GM12878 (cell line): ENCODE measurements around the gene PLIN3. TPM values are rescaled to one million over a fixed set of nuclear protein-coding genes. Genes with fewer than 3 reads are reported as not detected.

Experiments
- ATAC-seq: fragments of 200-7000 bp; cut with Tn5 transposase; 3 replicates; pipeline ENCODE4 v1.9.1; 2020; ENCODE audit warnings: mild to moderate bottlenecking, moderate library complexity
- BruUV-seq: library from RNA; stranded (reverse); fragments of 400-500 nt; replicated peaks from 2 replicates; lab custom pipeline; 2021; lab: Mats Ljungman, UMichigan
- CTCF ChIA-PET: fragments of 300-600 bp; sonication (Branson Sonifier 250); formaldehyde crosslinking; extraction: SDS; loops from one replicate; lab custom pipeline; 2021; ENCODE audit warnings: inconsistent platforms; lab: Yijun Ruan, JAX
- POLR2A ChIA-PET: fragments of 350-600 bp; formaldehyde crosslinking; extraction: SDS; loops from one replicate; lab custom pipeline; 2021; ENCODE audit warnings: inconsistent platforms; lab: Charles Lee
- RAD21 ChIA-PET: fragments of 300-600 bp; sonication (Branson Sonifier 250); formaldehyde crosslinking; loops from one replicate; lab custom pipeline; 2023; ENCODE audit warnings: antibody characterized with exemption; ENCODE audit not compliant: unreplicated experiment; lab: Charles Lee
- SMC1A ChIA-PET: fragments of 300-600 bp; sonication (Branson Sonifier 250); formaldehyde crosslinking; loops from one replicate; lab custom pipeline; 2023; ENCODE audit not compliant: unreplicated experiment, uncharacterized antibody; lab: Charles Lee
- DNase-seq: peaks from one replicate; pipeline ENCODE4 v3.0.0-alpha.2; 2011; ENCODE audit warnings: low read depth, low spot score
- FAIRE-seq: peaks from 3 replicates; lab custom pipeline; 2011; peaks lifted over from hg19 to GRCh38; lab: Jason Lieb, UNC
- H2AFZ ChIP-seq: 2 replicates; pipeline ENCODE4 v1.6.0; 2011; ENCODE audit warnings: low read depth, low read length, control low read depth; ENCODE audit not compliant: control insufficient read depth
- H3K27ac ChIP-seq: 2 replicates; pipeline ENCODE4 v1.5.1; 2011; ENCODE audit warnings: control low read depth; ENCODE audit not compliant: control insufficient read depth, insufficient read depth
- H3K27me3 ChIP-seq, 2 experiments: replicated peaks in 1 of 2; 2 replicates each; pipeline versions ENCODE4 v1.6.0 to v1.6.1; 2011; ENCODE audit warnings: low read length in 1 of 2; ENCODE audit not compliant: control insufficient read depth in 2 of 2, insufficient read depth in 2 of 2
- H3K36me3 ChIP-seq, 2 experiments: 2 replicates each; pipeline ENCODE4 v1.5.1; 2011; ENCODE audit warnings: low read length in 1 of 2; ENCODE audit not compliant: control insufficient read depth in 2 of 2, insufficient read depth in 2 of 2
- H3K4me1 ChIP-seq: 2 replicates; pipeline ENCODE4 v1.6.1; 2011; ENCODE audit warnings: mild to moderate bottlenecking, low read length, moderate library complexity, mixed read lengths; ENCODE audit not compliant: control insufficient read depth, insufficient read depth
- H3K4me2 ChIP-seq: 2 replicates; pipeline ENCODE4 v1.6.0; 2011; ENCODE audit warnings: control low read depth; ENCODE audit not compliant: control insufficient read depth, insufficient read depth
- H3K4me3 ChIP-seq: fragments of 200-600 bp; sonication (generic); 2 replicates; pipeline ENCODE4 v1.5.1; 2016
- H3K79me2 ChIP-seq: 2 replicates; pipeline ENCODE4 v1.6.0; 2011; ENCODE audit warnings: low read length; ENCODE audit not compliant: control insufficient read depth, insufficient read depth
- H3K9ac ChIP-seq: 2 replicates; pipeline ENCODE4 v1.8.0; 2011; ENCODE audit warnings: low read length, control low read depth, mixed read lengths; ENCODE audit not compliant: control insufficient read depth, insufficient read depth
- H3K9me3 ChIP-seq: replicated peaks from 3 replicates; pipeline ENCODE4 v1.5.1; 2011; ENCODE audit warnings: mild to moderate bottlenecking, low read length; ENCODE audit not compliant: control insufficient read depth, insufficient read depth
- H4K20me1 ChIP-seq: 2 replicates; pipeline ENCODE4 v1.6.0; 2011; ENCODE audit not compliant: control insufficient read depth, insufficient read depth
- EED ChIP-seq: sonication (generic); IDR thresholded peaks from 2 replicates; pipeline ENCODE4 v1.6.1; 2016; ENCODE audit warnings: antibody characterized with exemption, low read depth
- JUND ChIP-seq: IDR thresholded peaks from 2 replicates; pipeline ENCODE4 v1.6.1; 2012; ENCODE audit warnings: low read depth, mild to moderate bottlenecking, low read length, improper control_type of control experiment, moderate library complexity
- LARP7 ChIP-seq: fragments of 450-650 bp; IDR thresholded peaks from 2 replicates; pipeline ENCODE4 v1.6.1; 2017; ENCODE audit warnings: mild to moderate bottlenecking
- MXI1 ChIP-seq: fragments of 150-350 bp; IDR thresholded peaks from 2 replicates; pipeline ENCODE4 v1.6.1; 2011; ENCODE audit warnings: low read depth, mild to moderate bottlenecking, inconsistent platforms, low read length, improper control_type of control experiment
- NR2C1 ChIP-seq: fragments of 450-650 bp; IDR thresholded peaks from 2 replicates; pipeline ENCODE4 v1.6.1; 2017; ENCODE audit warnings: antibody characterized with exemption, mild to moderate bottlenecking, moderate library complexity
- PML ChIP-seq: IDR thresholded peaks from 2 replicates; pipeline ENCODE4 v1.6.1; 2012; ENCODE audit warnings: low read length, inconsistent platforms
- POLR2AphosphoS5 ChIP-seq: IDR thresholded peaks from 2 replicates; pipeline ENCODE4 v1.6.1; 2011; ENCODE audit warnings: mild to moderate bottlenecking, low read length, inconsistent platforms
- RBBP5 ChIP-seq: fragments of 200-600 bp; sonication (generic); conservative IDR thresholded peaks from 2 replicates; pipeline ENCODE4 v1.6.1; 2016
- RELB ChIP-seq: fragments of 450-650 bp; IDR thresholded peaks from 2 replicates; pipeline ENCODE4 v1.6.1; 2017; ENCODE audit warnings: low read depth, mild to moderate bottlenecking, moderate library complexity
- SREBF2 ChIP-seq: IDR thresholded peaks from 2 replicates; pipeline ENCODE4 v1.6.1; 2012; ENCODE audit warnings: mild to moderate bottlenecking, low read length
- STAT1 ChIP-seq: fragments of 450-650 bp; conservative IDR thresholded peaks from 2 replicates; pipeline ENCODE4 v1.6.1; 2014; ENCODE audit warnings: antibody characterized with exemption, mild to moderate bottlenecking
- USF2 ChIP-seq: IDR thresholded peaks from 2 replicates; pipeline ENCODE4 v1.6.1; 2011; ENCODE audit warnings: low read depth, low read length, improper control_type of control experiment, borderline replicate concordance
- ZBTB33 ChIP-seq: fragments of 450-650 bp; IDR thresholded peaks from 2 replicates; pipeline ENCODE4 v1.6.1; 2017; ENCODE audit warnings: mild to moderate bottlenecking
- WGBS: methylation state at CpG from one replicate; pipeline ENCODE4 v1.1.6; 2016; ENCODE audit warnings: low lambda C conversion rate; ENCODE audit not compliant: insufficient replicate concordance, insufficient coverage; ENCODE audit errors: missing lambda C conversion rate; 5-methylcytosine and 5-hydroxymethylcytosine counted together
- in situ Hi-C: fragments of 300-500 bp; cut with MboI; formaldehyde crosslinking; loops from 9 replicates; pipeline ENCODE4 v1.14.3; 2018; ENCODE audit warnings: mixed read lengths
- intact Hi-C: fragments of 100-400 bp; cut with micrococcal nuclease; formaldehyde crosslinking; loops from one replicate; pipeline ENCODE4 v1.14.2; 2022; ENCODE audit not compliant: unreplicated experiment
- polyA plus RNA-seq, 11 experiments: library from polyadenylated mRNA; depleted of rRNA in 4 of 11; unstranded in 6 of 11; stranded (reverse) in 5 of 11; fragments of >200 nt; fragmentation: Nextera tagmentation in 4 of 11; fragmentation: Illumina TruSeq in 1 of 11; extraction: Ambion mirVana in 4 of 11; extraction: Trizol in 1 of 11; gene quantifications; 1 replicate in 1 of 11; 2 replicates in 10 of 11; pipeline versions ENCODE4 v1.2.1 to v1.2.3, GENCODE V29; 2011 to 2016; ENCODE audit warnings: inconsistent platforms in 2 of 11, missing spikeins in 2 of 11, low read depth in 1 of 11
- total RNA-seq, 4 experiments: library from RNA; depleted of rRNA in 3 of 4; stranded (reverse); fragments of >200 nt in 3 of 4; fragmentation: Illumina TruSeq in 1 of 4; extraction: Trizol in 1 of 4; gene quantifications; 2 replicates each; pipeline versions ENCODE4 v1.2.1 to v1.2.3, GENCODE V29; 2013 to 2021

The PLIN3 gene
- total and polyA plus RNA-seq, 10 of the 15 experiments (the other 5 are each of a cell fraction or from before 2014, with no cell fraction given), result 7.7 to 71.4 (median 66.8) TPM

- TF ChIP-seq RELB (peak; percentile 61), STAT1 (0 out of 2 replicates have a peak, but pooled peaks have one; percentile 39), POLR2AphosphoS5 (peak; percentile 46; the same call in 1 of the 2 replicates), RBBP5 (no peak)
Measured at GRCh38 chr19:4867534-4868285, at the start of gene PLIN3 (continued).

- Histone ChIP-seq H3K4me2 (peak overlapping the region; percentile 96), H3K79me2 (peaks cover 61% of the 10 kb centered on the region), H2AFZ (peak overlapping the region; percentile 92), H3K9ac (peak overlapping the region; percentile 74), H3K27ac (peak overlapping the region; percentile 81), H3K4me3 (peak overlapping the region; percentile 60), H3K9me3 (no peaks in the 10 kb centered on the region), H3K4me1 (peaks cover 33% of the 10 kb centered on the region), H3K27me3 (no peaks in the 10 kb centered on the region), H3K36me3 (peaks cover 6 to 14% of the 10 kb centered on the region in 2 experiments), H4K20me1 (no peaks in the 10 kb centered on the region)
- ATAC-seq (peak; percentile 64), DNase-seq (no peak), FAIRE-seq (peak; percentile 80)
- ChIA-PET SMC1A (interaction anchor here (1.1 to 2.4 kb wide), 2 partner anchors 45 to 107 kb away, joined by 3 to 12 read pairs; no protein-coding TSS in a partner anchor), RAD21 (interaction anchor here (0.9 to 1.7 kb wide), 4 partner anchors 46 to 115 kb away, joined by 3 to 6 read pairs (median 4); no protein-coding TSS in a partner anchor), POLR2A (interaction anchor here (0.5 to 1.1 kb wide), 7 partner anchors 9 to 408 kb away, joined by 3 to 7 read pairs (median 3); partner anchors contain the start of gene KDM4B), CTCF (interaction anchor here (0.7 to 3.5 kb wide), 4 partner anchors 65 to 115 kb away, joined by 3 to 36 read pairs (median 6); no protein-coding TSS in a partner anchor)
- intact Hi-C loops, result no loop called here
- in situ Hi-C loops, result no loop called here
- TSS peak; percentile 61 for BruUV-seq
- WGBS, result 38% methylated on average over 36 of the region's 41 CpGs
- TF ChIP-seq ZBTB33 (no peak), USF2 (no peak), EED (peak; percentile 34; the same call in 1 of the 2 replicates), NR2C1 (peak; percentile 71), MXI1 (no peak), PML (no peak), JUND (no peak), LARP7 (no peak), SREBF2 (no peak)
Measured at GRCh38 chr19:4916292-4917082, 49.0 kb upstream of the PLIN3 start.
